Keratinocyte (primary cell): ENCODE results near the gene PPL. TPM values are rescaled to one million over a fixed set of nuclear protein-coding genes. Genes with fewer than 3 reads are reported as not detected.

Experiments used
- DNase-seq: peaks from one replicate; pipeline ENCODE4 v3.0.0-alpha.2; 2011; ENCODE audit warnings: low read depth, missing footprints, low spot score
- FAIRE-seq: peaks from 2 replicates; lab custom pipeline; 2011; peaks lifted over from hg19 to GRCh38; lab: Jason Lieb, UNC
- H2AFZ ChIP-seq: 2 replicates; pipeline ENCODE4 v1.6.0; 2012; ENCODE audit warnings: low read length, control low read depth, inconsistent platforms; ENCODE audit not compliant: control insufficient read depth
- H3K27ac ChIP-seq: 2 replicates; pipeline ENCODE4 v1.5.1; 2011; ENCODE audit warnings: low read length; ENCODE audit not compliant: control insufficient read depth, insufficient read depth
- H3K27me3 ChIP-seq: 3 replicates; pipeline ENCODE4 v1.6.0; 2011; ENCODE audit warnings: low read length; ENCODE audit not compliant: control insufficient read depth, insufficient read depth; ENCODE audit errors: extremely low read depth
- H3K36me3 ChIP-seq, 2 experiments: 2 replicates in 1 of 2; 3 replicates in 1 of 2; pipeline ENCODE4 v1.5.1; 2011; ENCODE audit warnings: low read length in 2 of 2, mild to moderate bottlenecking in 1 of 2; ENCODE audit not compliant: control insufficient read depth in 2 of 2, insufficient read depth in 2 of 2; ENCODE audit errors: extremely low read depth in 1 of 2
- H3K4me1 ChIP-seq: 3 replicates; pipeline ENCODE4 v1.5.1; 2011; ENCODE audit warnings: low read length; ENCODE audit not compliant: control insufficient read depth, insufficient read depth; ENCODE audit errors: extremely low read depth
- H3K4me2 ChIP-seq: 3 replicates; pipeline ENCODE4 v1.6.0; 2011; ENCODE audit warnings: low read depth, low read length; ENCODE audit not compliant: control insufficient read depth, insufficient read depth; ENCODE audit errors: extremely low read depth
- H3K4me3 ChIP-seq, 3 experiments: fragments of 200-600 bp in 1 of 3; sonication (generic) in 1 of 3; 2 replicates in 2 of 3; 3 replicates in 1 of 3; pipeline ENCODE4 v1.5.1; 2011 to 2016; ENCODE audit warnings: low read length in 3 of 3, mild to moderate bottlenecking in 3 of 3, control low read depth in 2 of 3, inconsistent platforms in 1 of 3, low read depth in 1 of 3, mixed read lengths in 1 of 3, mixed run types in 1 of 3, moderate library complexity in 1 of 3; ENCODE audit not compliant: control insufficient read depth in 2 of 3, insufficient read depth in 2 of 3; ENCODE audit errors: extremely low read depth in 1 of 3
- H3K79me2 ChIP-seq: 2 replicates; pipeline ENCODE4 v1.6.0; 2012; ENCODE audit warnings: low read length; ENCODE audit not compliant: control insufficient read depth, insufficient read depth
- H3K9ac ChIP-seq: 3 replicates; pipeline ENCODE4 v1.6.0; 2011; ENCODE audit warnings: low read length; ENCODE audit not compliant: control insufficient read depth, insufficient read depth; ENCODE audit errors: extremely low read depth
- H3K9me1 ChIP-seq: 3 replicates; pipeline ENCODE4 v1.6.0; 2011; ENCODE audit warnings: low read length; ENCODE audit not compliant: control insufficient read depth, insufficient read depth; ENCODE audit errors: extremely low read depth
- H3K9me3 ChIP-seq: 2 replicates; pipeline ENCODE4 v1.5.1; 2012; ENCODE audit warnings: low read depth, low read length; ENCODE audit not compliant: control insufficient read depth
- H4K20me1 ChIP-seq: 3 replicates; pipeline ENCODE4 v1.6.0; 2011; ENCODE audit warnings: low read length; ENCODE audit not compliant: control insufficient read depth, insufficient read depth; ENCODE audit errors: extremely low read depth
- CTCF ChIP-seq, 3 experiments: IDR thresholded peaks in 1 of 3; conservative IDR thresholded peaks in 1 of 3; optimal IDR thresholded peaks in 1 of 3; 2 replicates in 2 of 3; 3 replicates in 1 of 3; pipeline versions ENCODE3 to v1.5.1; 2011; ENCODE audit warnings: low read length in 3 of 3, mild to moderate bottlenecking in 3 of 3, moderate library complexity in 2 of 3, control low read depth in 1 of 3, inconsistent platforms in 1 of 3; ENCODE audit not compliant: insufficient read depth in 2 of 3; ENCODE audit errors: extremely low read depth in 1 of 3
- EZH2 ChIP-seq: IDR thresholded peaks from one replicate; pipeline ENCODE4 v1.6.1; 2012; ENCODE audit warnings: inconsistent platforms, mild to moderate bottlenecking, low read length, moderate library complexity
- dilution Hi-C: fragments of 300-500 bp; cut with MboI; formaldehyde crosslinking; loops from one replicate; pipeline ENCODE4 v1.7.0; 2020; ENCODE audit warnings: low sequenced_read_pairs; ENCODE audit not compliant: extremely low pct_ligation_motif_present
- polyA plus RNA-seq, 5 experiments: library from polyadenylated mRNA; depleted of rRNA in 3 of 5; stranded (reverse) in 3 of 5; stranded (forward) in 1 of 5; unstranded in 1 of 5; fragments of >200 nt; gene quantifications; 1 replicate in 1 of 5; 2 replicates in 3 of 5; 3 replicates in 1 of 5; pipeline versions ENCODE4 v1.2.1 to v1.2.3, GENCODE V29; 2011 to 2012; ENCODE audit warnings: missing spikeins in 2 of 5, low read depth in 1 of 5, low replicate concordance in 1 of 5

The PPL gene
- polyA plus RNA-seq, 1 donor (not counting 4 experiments of a cell fraction or from before 2014, with no cell fraction given): 26.6 TPM

- no peak for DNase-seq
- dilution Hi-C loops: no loop called here
- Histone ChIP-seq H3K36me3 (no peaks in the 10 kb centered on the region), H3K9me1 (no peaks in the 10 kb centered on the region), H3K4me3 (no peak overlapping the region), H3K27me3 (no peaks in the 10 kb centered on the region), H3K27ac (no peak overlapping the region), H3K4me2 (no peak overlapping the region), H2AFZ (no peak overlapping the region), H3K9ac (no peak overlapping the region), H3K79me2 (no peaks in the 10 kb centered on the region), H3K9me3 (no peaks in the 10 kb centered on the region), H3K4me1 (no peaks in the 10 kb centered on the region), H4K20me1 (no peaks in the 10 kb centered on the region)
- no peak for FAIRE-seq
- no peak for TF ChIP-seq EZH2
Measured at GRCh38 chr16:4980691-4981090, 43.7 kb upstream of the PPL start.

DNA sequence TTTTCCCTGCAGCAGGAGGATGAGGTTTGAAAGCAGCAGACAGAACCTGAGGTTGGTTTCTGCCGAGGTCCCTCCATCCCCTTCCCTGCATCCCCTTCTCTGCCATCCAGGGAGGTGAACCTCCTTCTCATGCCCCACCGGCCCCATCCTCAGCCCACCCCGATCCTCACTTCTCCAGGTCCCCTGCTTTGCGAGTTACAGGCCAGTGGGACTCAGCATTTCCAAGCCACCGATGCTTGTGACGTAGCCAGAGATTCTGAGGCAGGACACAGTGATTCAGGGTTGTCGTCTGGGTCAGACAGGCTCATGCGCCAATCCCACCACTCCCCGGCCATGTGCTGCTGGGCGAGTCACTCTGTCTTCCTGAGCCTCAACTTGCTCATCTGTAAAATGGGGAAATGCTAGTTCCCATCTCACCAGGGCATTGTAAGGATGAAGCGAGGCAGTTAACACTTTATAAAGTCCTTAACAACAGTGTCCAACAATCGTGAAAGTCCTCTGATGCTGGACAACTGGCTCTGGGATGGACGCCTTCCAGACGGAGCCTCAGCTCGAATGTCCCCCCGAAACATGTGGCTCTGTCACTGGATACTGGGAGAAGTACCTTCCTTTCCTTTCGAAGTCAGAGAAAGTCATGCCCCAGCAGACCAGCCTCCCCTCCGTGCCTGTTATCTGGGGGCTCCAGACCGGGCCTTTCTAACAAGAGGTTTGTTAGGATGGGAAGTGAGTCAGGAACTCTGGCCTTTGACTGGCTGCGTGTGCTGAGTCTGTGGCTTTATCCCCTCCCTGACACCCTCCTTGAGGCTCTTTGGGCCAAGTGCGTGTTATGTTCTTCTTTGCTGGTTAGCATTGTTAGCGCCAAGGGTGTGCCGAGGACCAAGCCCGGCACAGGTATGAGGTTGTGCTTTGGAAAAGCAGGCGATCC, 43.0 kb upstream of the PPL start:
- no peaks in the 10 kb centered on the region for H3K36me3 ChIP-seq
- TF ChIP-seq CTCF (optimal IDR thresholded peaks at IDR 0.05 in 1 of 3, IDR thresholded peaks at IDR 0.05 in 1 of 3, conservative IDR thresholded peaks at IDR 0.05 in 1 of 3; ENCODE audit: extremely low read depth in 1 of 3, insufficient read depth in 2 of 3, low read length in 3 of 3) (no peak), EZH2 (no peak)
- no peaks in the 10 kb centered on the region for H4K20me1 ChIP-seq
- no peak overlapping the region for H3K9ac ChIP-seq
- DNase-seq (no peak), FAIRE-seq (no peak)
- no peaks in the 10 kb centered on the region for H3K79me2 ChIP-seq
- dilution Hi-C loops: no loop called here
- H3K27ac ChIP-seq: no peak overlapping the region
- H3K4me2 ChIP-seq: no peak overlapping the region
- no peak overlapping the region for H3K4me3 ChIP-seq
- no peaks in the 10 kb centered on the region for H3K9me1 ChIP-seq
- H3K27me3 ChIP-seq: no peaks in the 10 kb centered on the region
- no peaks in the 10 kb centered on the region for H3K4me1 ChIP-seq
- no peak overlapping the region for H2AFZ ChIP-seq
- no peaks in the 10 kb centered on the region for H3K9me3 ChIP-seq
